ENCODE data around the gene ZNF490.

The ZNF490 gene

GRCh38 chr19:12610540-12611360 lies at the start of gene ZNF490, which contains the start of gene ZNF791:
Gene ZNF490 (minus strand): TSS chr19:12610813. CDS start chr19:12610680, 133 bp downstream.
Gene ZNF791 (plus strand): TSS chr19:12610920. CDS start chr19:12611080, 160 bp downstream.
- Histone ChIP-seq H3K27ac (ENCODE audit: extremely low read depth, low read depth, low read length) (peak within 1 kb of the TSS; percentile 81), H3K9me3 (ENCODE audit: control insufficient read depth, insufficient read depth, low read depth, low read length) (no peaks in the 10 kb centered on the region), H3K4me1 (ENCODE audit: control insufficient read depth, insufficient read depth, low read length) (peaks cover 8% of the 10 kb centered on the region; the same call in 1 of the 2 replicates), H3K4me3 (ENCODE audit: low read depth, low read length) (peak within 1 kb of the TSS; percentile 100), H3K36me3 (ENCODE audit: control insufficient read depth in 2 of 2, insufficient read depth in 1 of 2, low read length in 2 of 2) (peaks cover 23 to 33% of the 10 kb centered on the region in 2 experiments; a peak in 2 of 3 replicates)
- POLR2A ChIA-PET = interaction anchor here (0.5 to 1.7 kb wide), 25 partner anchors 10 to 608 kb away, joined by 3 to 9 read pairs (median 3); partner anchors contain the start of genes DHPS, MAN2B1, WDR83 and ZNF44
- CTCF ChIA-PET = interaction anchor here (0.7 to 1.4 kb wide), 3 partner anchors 47 to 394 kb away, joined by 3 to 7 read pairs (median 3); no protein-coding TSS in a partner anchor
- peak; percentile 52; the same call in 1 of the 2 replicates for TF ChIP-seq KLF9 (tag by site-specific recombination; IDR thresholded peaks at IDR 0.05; ENCODE audit: low read depth)
- peak; percentile 76 for TF ChIP-seq SP3 (tag by site-specific recombination; IDR thresholded peaks at IDR 0.05)
- TF ChIP-seq GLIS2 (tag by site-specific recombination; IDR thresholded peaks at IDR 0.05) = peak; percentile 97
- no peak for TF ChIP-seq ZNF248 (tag by site-specific recombination; IDR thresholded peaks at IDR 0.05)
- no peak for TF ChIP-seq ZNF16 (tag by site-specific recombination; IDR thresholded peaks at IDR 0.05; ENCODE audit: low read depth)
- TF ChIP-seq ZNF585B (tag by site-specific recombination; IDR thresholded peaks at IDR 0.05) = no peak
- peak; percentile 99 for TF ChIP-seq ZBTB11 (tag by site-specific recombination; conservative IDR thresholded peaks at IDR 0.05; ENCODE audit: low read depth)
- TF ChIP-seq SP2 (tag by site-specific recombination; IDR thresholded peaks at IDR 0.05) = peak; percentile 94
- peak; percentile 73; the same call in 1 of the 2 replicates for TF ChIP-seq KLF8 (tag by site-specific recombination; IDR thresholded peaks at IDR 0.05)
- TF ChIP-seq ZSCAN5A (tag by site-specific recombination; IDR thresholded peaks at IDR 0.05) = 0 out of 2 replicates have a peak, but pooled peaks have one; percentile 61
- TF ChIP-seq ZNF211 (tag by site-specific recombination; IDR thresholded peaks at IDR 0.05; ENCODE audit: low read depth) = no peak
- TF ChIP-seq SCRT2 (tag by site-specific recombination; IDR thresholded peaks at IDR 0.05) = 0 out of 2 replicates have a peak, but pooled peaks have one; percentile 21
- TF ChIP-seq ZBTB17 (tag by site-specific recombination; IDR thresholded peaks at IDR 0.05) = peak; percentile 56
- TF ChIP-seq ZSCAN16 (tag by site-specific recombination; IDR thresholded peaks at IDR 0.05) = no peak
- TF ChIP-seq ZNF561 (tag by site-specific recombination; IDR thresholded peaks at IDR 0.05; ENCODE audit: borderline replicate concordance) = 0 out of 2 replicates have a peak, but pooled peaks have one; percentile 78
- TF ChIP-seq ZNF501 (tag by site-specific recombination; IDR thresholded peaks at IDR 0.05) = peak; percentile 67
- peak; percentile 85 for TF ChIP-seq GLIS1 (tag by site-specific recombination; IDR thresholded peaks at IDR 0.05)
- peak; percentile 85 for TF ChIP-seq IKZF3 (tag by site-specific recombination; IDR thresholded peaks at IDR 0.05)
- peak; percentile 48 for TF ChIP-seq ZBTB26 (tag by site-specific recombination; optimal IDR thresholded peaks at IDR 0.05)
- TF ChIP-seq ZFP37 (tag by site-specific recombination; IDR thresholded peaks at IDR 0.05) = peak; percentile 58; the same call in 1 of the 2 replicates
- TF ChIP-seq ELK4 (IDR thresholded peaks at IDR 0.05; ENCODE audit: borderline replicate concordance, low read depth, low read length) = peak; percentile 56; the same call in 1 of the 2 replicates
- TF ChIP-seq PRDM10 (tag by site-specific recombination; IDR thresholded peaks at IDR 0.05) = peak; percentile 60
- TF ChIP-seq ZNF174 (tag by site-specific recombination; IDR thresholded peaks at IDR 0.05) = no peak
- peak; percentile 42; the same call in 1 of the 2 replicates for TF ChIP-seq ZNF324 (tag by site-specific recombination; IDR thresholded peaks at IDR 0.05)
